GM18508 (cell line): ENCODE measurements around the gene MACROH2A1.

Experiments
- ATAC-seq: cut with Tn5 transposase; IDR thresholded peaks from one replicate; pipeline ENCODE4 v1.9.1; 2021; ENCODE audit warnings: moderate number of reproducible peaks; ENCODE audit not compliant: insufficient read depth, unreplicated experiment

Gene MACROH2A1

GRCh38 chr5:135339623-135340022, 59.4 kb downstream of the MACROH2A1 start:
- ATAC-seq = no peak

DNA sequence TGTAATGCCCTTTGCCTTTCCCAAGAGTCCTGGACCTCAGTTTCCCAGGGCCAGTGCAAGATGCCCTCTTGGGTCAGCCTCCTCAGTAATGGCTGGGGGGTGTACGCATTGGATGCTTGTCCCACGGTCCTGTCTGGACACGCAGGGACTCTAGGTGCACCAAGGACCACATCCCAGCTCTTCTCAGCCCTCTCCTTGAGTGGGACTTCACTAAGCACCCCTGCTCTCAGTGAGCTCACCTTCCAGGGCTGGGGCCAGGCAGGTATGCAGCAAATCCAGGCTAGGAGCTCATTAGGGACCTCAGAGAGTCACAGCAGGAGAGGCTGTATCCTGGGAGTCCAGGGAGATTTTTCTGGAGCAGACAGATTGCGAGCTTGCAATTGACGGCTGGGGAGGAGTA, 59.8 kb downstream of the MACROH2A1 start:
- no peak for ATAC-seq

DNA sequence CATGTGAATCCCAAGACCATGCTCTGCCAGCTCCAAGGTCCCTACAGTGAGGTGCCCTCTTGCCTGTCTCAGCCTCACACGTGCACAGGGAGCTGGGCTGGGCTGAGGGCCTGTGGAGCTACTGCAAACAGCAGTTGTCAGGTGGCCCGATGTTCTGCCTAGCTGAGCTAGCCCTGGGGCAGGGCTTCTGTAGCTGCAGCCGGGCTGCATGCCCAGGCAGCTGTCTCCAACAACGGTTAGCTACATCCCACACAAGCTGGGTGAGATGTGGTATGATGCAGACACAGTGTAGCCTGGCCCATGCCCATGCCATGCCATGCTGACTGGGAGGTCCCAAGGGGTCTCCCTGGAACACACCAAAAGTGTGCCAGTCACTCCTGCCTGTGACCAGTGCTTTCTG, 62.0 kb downstream of the MACROH2A1 start:
- no peak for ATAC-seq

DNA sequence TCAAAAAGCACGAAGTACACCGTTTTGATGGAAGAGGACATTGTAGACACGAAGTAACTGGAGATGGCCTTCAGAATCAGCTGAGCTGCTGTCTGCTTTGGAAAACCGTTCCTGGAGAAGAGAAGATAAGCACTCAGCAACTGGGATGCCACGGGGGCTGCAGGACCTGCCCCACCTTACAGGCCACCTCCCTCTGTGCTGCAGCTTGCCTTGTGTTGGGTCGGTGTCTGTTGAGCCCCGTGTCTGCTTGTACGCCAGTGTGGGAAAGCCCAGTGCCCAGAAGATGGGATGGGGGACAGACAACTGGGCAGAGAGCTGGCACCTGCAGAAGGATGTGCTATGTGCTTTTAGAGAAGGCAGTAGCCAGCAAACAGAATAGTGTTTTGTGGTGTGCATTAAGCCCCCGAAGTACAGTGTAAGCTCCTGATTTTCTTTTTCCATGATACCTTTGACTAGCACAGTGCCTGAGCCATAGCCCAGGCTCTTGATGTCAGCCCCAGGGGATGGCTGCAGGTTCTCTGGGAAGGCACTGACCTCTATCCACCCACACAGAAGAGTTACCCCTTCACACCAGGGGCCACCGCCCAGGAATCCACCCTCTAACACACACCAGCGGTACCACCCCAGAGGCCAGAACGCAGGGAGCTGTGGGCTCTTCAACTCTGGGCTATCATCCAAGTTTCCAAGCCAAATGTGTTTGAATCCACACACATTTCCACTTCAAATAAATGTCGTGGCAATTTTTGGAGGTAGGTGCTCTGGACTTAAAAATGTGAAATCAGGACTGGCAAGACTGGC, 63.8 kb downstream of the MACROH2A1 start:
- no peak for ATAC-seq

- no peak for ATAC-seq
These were observed 65.1 kb downstream of the MACROH2A1 start for GRCh38 chr5:135333732-135334515.

GRCh38 chr5:135332519-135333150, 66.4 kb downstream of the MACROH2A1 start:
- no peak for ATAC-seq

DNA sequence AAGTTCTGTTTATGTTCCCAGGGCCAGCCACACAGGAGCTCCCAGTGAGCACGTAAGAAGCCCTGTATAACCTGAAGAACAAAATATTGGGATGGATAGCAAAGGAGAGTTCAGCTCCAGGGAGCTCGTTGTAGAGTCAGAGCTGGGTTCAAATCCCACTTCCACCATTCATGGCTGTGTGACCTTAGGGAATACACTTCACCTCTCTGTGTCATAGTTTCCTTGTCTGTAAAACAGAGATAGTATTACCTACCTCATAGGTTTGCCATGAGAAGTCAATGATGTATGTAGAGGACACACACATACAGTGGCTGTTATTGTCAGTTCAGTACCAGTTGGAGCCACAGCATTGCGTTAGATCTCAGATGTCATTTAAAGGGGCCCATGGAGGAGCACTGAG, 67.4 kb downstream of the MACROH2A1 start:
- no peak for ATAC-seq

- ATAC-seq = no peak
These were observed 68.3 kb downstream of the MACROH2A1 start for GRCh38 chr5:135330798-135331096.

GRCh38 chr5:135329913-135330797, 68.9 kb downstream of the MACROH2A1 start:
- ATAC-seq = no peak

DNA sequence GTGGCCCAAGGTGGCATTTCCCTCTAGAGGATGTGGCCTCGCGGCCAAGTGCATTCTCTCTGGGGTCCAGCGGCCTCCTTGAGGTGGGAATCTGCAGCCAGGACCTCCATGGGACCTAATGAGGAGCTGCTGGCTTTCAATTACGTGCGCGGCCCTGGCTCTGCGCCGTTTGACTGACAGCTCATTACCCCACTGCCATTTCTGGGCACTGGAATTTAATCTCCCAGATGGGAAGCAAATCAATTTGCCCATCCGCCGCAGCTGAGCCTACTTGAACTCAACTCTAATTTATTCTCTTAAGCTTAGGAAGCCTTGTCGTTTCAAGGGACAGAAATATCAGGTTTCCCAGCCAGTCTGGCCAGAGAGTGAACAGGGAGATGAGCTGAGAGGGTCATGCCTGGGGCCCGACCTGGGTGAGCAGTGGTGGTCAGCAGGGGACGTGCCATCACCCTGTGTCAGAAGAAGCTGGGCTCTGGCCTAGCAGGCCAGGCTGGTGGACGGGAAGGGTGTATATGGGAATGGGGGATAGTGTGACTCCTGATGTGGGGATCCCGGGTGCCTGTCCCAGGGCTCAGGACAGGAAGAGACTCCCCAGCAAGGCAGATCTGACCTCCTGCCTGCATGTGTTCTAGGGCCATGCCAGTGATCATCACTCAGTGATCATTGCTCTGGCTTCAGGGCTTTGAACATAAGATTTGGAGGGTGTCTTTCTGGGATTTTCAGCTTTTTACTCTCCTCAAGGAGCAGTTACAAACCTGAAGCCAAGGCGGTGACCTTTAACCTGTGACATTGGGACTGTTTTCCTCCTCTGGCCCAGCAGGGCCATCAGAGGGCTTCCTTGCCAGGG, 69.7 kb downstream of the MACROH2A1 start:
- no peak for ATAC-seq

DNA sequence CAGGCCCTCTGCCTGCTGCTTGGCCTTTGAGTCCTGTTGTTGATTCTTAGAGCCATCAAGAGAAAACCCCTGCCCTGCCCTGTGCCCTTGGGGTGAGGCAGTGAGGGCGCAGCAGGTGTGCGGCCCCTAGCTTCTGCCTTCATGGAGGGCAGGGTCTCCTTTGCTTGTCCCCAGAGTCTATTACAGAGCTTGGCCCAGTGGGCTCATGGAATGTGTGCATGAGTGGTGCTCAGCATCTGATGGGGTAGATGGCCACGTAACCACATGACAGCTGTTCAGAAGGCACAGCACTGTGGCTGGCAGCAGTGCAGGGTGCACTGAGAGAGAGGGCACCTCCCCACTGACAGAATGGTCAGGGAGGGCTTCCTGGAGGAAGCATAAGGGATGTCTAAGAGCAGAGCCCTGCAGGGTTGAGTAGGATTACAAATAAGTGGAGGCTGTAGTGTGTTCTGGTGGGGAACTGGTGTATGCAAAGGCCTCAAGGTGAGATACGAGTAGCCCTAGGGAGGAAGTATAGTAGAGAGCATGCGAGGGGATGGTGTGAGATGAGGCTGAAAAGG, 70.8 kb downstream of the MACROH2A1 start:
- no peak for ATAC-seq

DNA sequence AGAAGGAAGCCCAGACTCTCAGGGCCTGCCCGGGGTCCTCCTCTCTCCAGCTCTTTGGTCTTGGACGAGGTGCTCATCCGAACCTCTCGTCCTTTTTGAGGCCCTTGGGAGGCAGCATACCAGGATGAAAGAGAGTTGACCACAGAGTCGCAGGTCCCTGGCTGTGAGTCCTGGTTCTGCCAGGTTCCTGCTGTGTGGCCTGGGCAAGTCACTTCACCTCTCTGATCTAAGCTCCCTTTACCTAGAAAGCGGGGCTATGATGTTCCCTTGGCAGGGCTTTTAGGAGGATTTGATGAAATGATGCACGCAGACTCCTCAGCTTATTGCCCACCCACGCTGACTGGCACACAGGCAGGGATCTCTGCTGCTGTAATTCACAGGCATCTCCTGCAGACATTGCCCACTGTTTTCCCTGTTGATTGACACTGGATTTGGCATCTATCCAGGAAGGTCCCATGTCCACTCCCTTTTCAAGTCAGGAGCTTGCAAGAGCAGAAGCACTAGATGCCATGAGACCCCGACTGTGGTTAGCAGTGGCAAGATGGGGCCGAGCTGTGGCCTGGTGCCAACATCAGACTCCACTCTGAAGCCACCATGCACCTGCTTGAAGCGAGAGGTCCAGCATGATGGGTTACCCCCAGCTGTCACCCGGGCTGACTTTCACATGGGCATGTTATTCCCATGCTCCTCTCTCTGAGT, 71.5 kb downstream of the MACROH2A1 start:
- no peak for ATAC-seq

GRCh38 chr5:135326296-135327254, 72.5 kb downstream of the MACROH2A1 start:
- no peak for ATAC-seq

GRCh38 chr5:135324897-135325650, 74.0 kb downstream of the MACROH2A1 start:
- ATAC-seq = no peak

DNA sequence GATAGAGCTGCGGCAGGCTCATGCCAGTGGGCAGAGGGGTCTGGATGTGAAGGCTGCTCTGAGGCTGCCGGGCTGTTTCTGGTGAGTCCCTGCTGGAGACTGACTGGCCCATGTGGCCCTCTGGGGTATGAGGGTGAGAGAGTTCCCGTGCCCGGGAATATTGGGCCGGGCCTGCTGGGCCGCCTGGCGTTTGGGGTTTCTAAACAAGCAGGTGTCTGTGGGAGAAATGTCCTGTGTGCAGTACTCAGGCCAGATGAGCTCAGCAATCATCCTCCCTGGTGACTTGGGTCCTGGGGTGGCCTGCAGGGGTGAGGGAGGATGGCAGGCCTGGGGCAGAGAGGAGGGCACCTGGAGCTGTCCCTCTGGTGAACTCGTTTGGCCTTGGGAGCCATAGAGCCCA, 74.9 kb downstream of the MACROH2A1 start:
- ATAC-seq = no peak

DNA sequence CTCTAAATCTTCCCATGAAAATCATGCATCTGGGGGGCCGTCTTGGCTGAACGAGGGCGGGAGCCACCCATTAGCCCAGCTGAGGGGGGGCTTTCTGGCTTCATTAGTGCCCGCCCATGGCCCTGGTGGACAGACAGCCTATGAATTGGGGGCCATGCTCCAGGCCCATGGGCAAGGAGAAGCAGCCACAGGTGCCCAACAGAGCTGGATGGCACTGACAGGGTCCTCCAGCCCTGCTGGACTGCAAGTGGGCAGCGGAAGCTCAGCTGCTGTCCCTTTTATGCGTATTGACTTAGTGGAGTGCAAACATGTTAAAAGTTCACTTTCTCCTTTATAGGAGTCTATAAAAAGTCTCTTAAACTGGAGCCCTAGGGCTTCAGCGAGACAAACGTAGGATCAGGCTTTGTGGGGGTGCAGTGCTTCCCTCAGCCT, 75.3 kb downstream of the MACROH2A1 start:
- ATAC-seq = no peak

- no peak for ATAC-seq
These were observed 75.8 kb downstream of the MACROH2A1 start for GRCh38 chr5:135323227-135323626.
